ENCODE data around the gene FAM20A. TPM values are rescaled to one million over a fixed set of nuclear protein-coding genes. Genes with fewer than 3 reads are reported as not detected.

FAM20A gene
- total and polyA plus RNA-seq, 2 donors (not counting 1 experiment from before 2014, with no cell fraction given) = 0.96 to 14.9 TPM

DNA sequence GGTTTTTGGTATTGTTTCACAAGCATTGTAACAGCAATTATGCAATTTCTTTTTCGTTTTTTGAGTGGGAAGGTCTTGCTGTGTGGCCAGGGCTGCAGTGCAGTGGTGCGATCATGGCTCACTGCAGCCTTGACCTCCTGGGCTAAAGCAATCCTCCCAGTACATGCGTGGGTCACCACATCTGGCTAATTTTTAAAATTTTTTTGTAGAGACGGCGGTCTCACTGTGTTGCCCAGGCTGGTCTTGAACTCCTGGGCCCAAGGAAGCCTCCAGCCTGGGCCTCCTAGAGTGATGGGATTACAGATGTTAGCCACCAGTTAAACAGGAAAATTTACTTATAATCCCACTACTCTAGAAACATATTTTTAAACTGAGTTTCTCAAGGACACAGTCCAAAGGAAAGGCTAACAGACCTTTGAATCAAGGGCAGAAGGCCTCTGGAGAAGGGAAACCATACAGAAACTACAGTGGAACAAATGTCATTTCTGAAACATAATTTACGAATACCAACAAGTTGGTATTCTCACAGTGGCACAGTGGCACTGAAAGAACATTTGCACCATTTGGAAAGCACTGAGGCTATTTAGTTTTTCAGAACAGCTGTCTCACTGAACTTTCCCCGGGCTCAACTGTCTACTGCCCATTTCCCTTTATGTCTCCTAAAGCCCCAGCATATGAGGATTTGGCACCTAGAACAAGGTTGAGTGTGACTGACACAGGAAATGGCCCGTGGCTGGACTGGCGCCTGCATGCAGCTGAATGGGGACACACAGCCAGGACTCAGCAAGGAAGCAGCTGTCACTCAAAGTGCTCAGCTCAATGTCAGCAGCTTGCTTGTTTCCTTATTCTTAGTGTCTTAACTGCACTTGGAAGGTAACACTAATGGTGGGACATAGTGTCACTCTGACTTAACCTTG lies 91.8 kb downstream of the FAM20A start:
- DNase-seq (ENCODE audit: low read depth in 2 of 2) = no peak
- TF ChIP-seq, protein P1, sequence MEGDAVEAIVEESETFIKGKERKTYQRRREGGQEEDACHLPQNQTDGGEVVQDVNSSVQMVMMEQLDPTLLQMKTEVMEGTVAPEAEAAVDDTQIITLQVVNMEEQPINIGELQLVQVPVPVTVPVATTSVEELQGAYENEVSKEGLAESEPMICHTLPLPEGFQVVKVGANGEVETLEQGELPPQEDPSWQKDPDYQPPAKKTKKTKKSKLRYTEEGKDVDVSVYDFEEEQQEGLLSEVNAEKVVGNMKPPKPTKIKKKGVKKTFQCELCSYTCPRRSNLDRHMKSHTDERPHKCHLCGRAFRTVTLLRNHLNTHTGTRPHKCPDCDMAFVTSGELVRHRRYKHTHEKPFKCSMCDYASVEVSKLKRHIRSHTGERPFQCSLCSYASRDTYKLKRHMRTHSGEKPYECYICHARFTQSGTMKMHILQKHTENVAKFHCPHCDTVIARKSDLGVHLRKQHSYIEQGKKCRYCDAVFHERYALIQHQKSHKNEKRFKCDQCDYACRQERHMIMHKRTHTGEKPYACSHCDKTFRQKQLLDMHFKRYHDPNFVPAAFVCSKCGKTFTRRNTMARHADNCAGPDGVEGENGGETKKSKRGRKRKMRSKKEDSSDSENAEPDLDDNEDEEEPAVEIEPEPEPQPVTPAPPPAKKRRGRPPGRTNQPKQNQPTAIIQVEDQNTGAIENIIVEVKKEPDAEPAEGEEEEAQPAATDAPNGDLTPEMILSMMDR (conservative IDR thresholded peaks at IDR 0.05 in 1 of 2, IDR thresholded peaks at IDR 0.05 in 1 of 2; ENCODE audit: low read depth in 1 of 2, low read length in 2 of 2) = no peak
- no peak for TF ChIP-seq EZH2 (IDR thresholded peaks at IDR 0.05; ENCODE audit: low read length, missing control alignments)

DNA sequence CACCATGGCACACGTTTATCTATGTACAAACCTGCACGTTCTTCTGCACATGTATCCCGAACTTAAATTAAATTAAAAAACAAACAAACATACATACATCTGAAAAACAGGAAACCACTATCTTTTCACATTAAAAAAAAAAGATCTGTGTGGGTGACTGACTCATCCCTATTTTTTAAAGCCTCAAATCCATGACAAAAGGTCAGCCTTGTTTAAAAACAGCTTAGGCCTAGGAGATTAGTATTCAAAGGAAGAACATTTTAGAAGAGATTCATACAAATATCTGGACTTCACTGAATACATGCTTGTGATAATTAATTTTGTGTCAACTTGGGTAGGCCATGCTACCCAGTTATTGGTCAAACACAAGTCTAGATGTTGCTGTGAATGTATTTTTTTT lies 93.6 kb downstream of the FAM20A start:
- no peaks in the 10 kb centered on the region for H3K9me3 ChIP-seq (ENCODE audit: control insufficient read depth, insufficient read depth, low read depth, low read length)
- no peak overlapping the region for H3K4me3 ChIP-seq (replicated peaks in 1 of 4; ENCODE audit: control extremely low read depth in 1 of 4, insufficient read depth in 1 of 4, low read depth in 3 of 4, low read length in 4 of 4)
- H3K27ac ChIP-seq (ENCODE audit: insufficient read depth, low read length) = no peak overlapping the region
- peaks cover 3% of the 10 kb centered on the region for H3K79me2 ChIP-seq (ENCODE audit: control insufficient read depth, insufficient read depth, low read length)
- peaks cover 2% of the 10 kb centered on the region for H3K4me1 ChIP-seq (ENCODE audit: control insufficient read depth, extremely low read depth, insufficient read depth, low read length)
- no peak overlapping the region for H3K9ac ChIP-seq (ENCODE audit: insufficient read depth, low read length)
- no peaks in the 10 kb centered on the region for H3K27me3 ChIP-seq (ENCODE audit: control insufficient read depth, insufficient read depth, low read length)
- H3K36me3 ChIP-seq (ENCODE audit: control insufficient read depth, insufficient read depth, low read length) = no peaks in the 10 kb centered on the region
- H2AFZ ChIP-seq (ENCODE audit: low read length) = no peak overlapping the region
- H3K4me2 ChIP-seq (ENCODE audit: extremely low read depth, insufficient read depth, low read length) = no peak overlapping the region
- DNase-seq (ENCODE audit: low read depth in 2 of 2) = no peak
- TF ChIP-seq, protein P1 (conservative IDR thresholded peaks at IDR 0.05 in 1 of 2, IDR thresholded peaks at IDR 0.05 in 1 of 2; ENCODE audit: low read depth in 1 of 2, low read length in 2 of 2) = no peak
- TF ChIP-seq EZH2 (IDR thresholded peaks at IDR 0.05; ENCODE audit: low read length, missing control alignments) = no peak
- no peaks in the 10 kb centered on the region for H4K20me1 ChIP-seq (ENCODE audit: control insufficient read depth, extremely low read depth, insufficient read depth, low read length)

More for the DNA sequence above, 91.8 kb downstream of the FAM20A start:
- Histone ChIP-seq H3K27ac (ENCODE audit: insufficient read depth, low read length) (no peak overlapping the region), H2AFZ (ENCODE audit: low read length) (no peak overlapping the region), H4K20me1 (ENCODE audit: control insufficient read depth, extremely low read depth, insufficient read depth, low read length) (no peaks in the 10 kb centered on the region), H3K27me3 (ENCODE audit: control insufficient read depth, insufficient read depth, low read length) (no peaks in the 10 kb centered on the region), H3K4me2 (ENCODE audit: extremely low read depth, insufficient read depth, low read length) (no peak overlapping the region), H3K9me3 (ENCODE audit: control insufficient read depth, insufficient read depth, low read depth, low read length) (no peaks in the 10 kb centered on the region), H3K9ac (ENCODE audit: insufficient read depth, low read length) (no peak overlapping the region), H3K79me2 (ENCODE audit: control insufficient read depth, insufficient read depth, low read length) (peaks cover 21% of the 10 kb centered on the region), H3K4me3 (replicated peaks in 1 of 4; ENCODE audit: control extremely low read depth in 1 of 4, insufficient read depth in 1 of 4, low read depth in 3 of 4, low read length in 4 of 4) (no peak overlapping the region), H3K4me1 (ENCODE audit: control insufficient read depth, extremely low read depth, insufficient read depth, low read length) (peaks cover 2% of the 10 kb centered on the region), H3K36me3 (ENCODE audit: control insufficient read depth, insufficient read depth, low read length) (no peaks in the 10 kb centered on the region)

DNA sequence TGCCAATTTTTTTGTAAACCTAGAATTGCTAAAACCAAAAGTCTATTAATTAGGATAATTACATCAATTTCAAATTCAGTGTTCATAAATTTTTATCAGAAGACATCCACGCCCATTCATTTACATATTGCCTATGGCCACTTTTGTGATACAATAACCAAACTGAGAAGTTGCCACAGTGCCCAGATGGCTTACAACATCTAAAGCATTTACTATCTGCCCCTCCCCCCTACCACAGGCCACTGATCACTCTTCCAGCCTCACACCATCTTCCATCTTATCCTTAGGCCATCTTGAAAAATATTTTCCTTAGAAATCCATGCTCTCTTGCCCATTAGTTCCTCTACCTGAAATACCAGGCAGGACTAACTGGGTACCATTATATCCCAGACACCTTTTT lies 95.2 kb downstream of the FAM20A start:
- Histone ChIP-seq H3K4me1 (ENCODE audit: control insufficient read depth, extremely low read depth, insufficient read depth, low read length) (no peaks in the 10 kb centered on the region), H2AFZ (ENCODE audit: low read length) (no peak overlapping the region), H3K27me3 (ENCODE audit: control insufficient read depth, insufficient read depth, low read length) (no peaks in the 10 kb centered on the region), H3K9me3 (ENCODE audit: control insufficient read depth, insufficient read depth, low read depth, low read length) (no peaks in the 10 kb centered on the region), H3K79me2 (ENCODE audit: control insufficient read depth, insufficient read depth, low read length) (no peaks in the 10 kb centered on the region), H3K4me2 (ENCODE audit: extremely low read depth, insufficient read depth, low read length) (no peak overlapping the region), H3K27ac (ENCODE audit: insufficient read depth, low read length) (no peak overlapping the region), H3K4me3 (replicated peaks in 1 of 4; ENCODE audit: control extremely low read depth in 1 of 4, insufficient read depth in 1 of 4, low read depth in 3 of 4, low read length in 4 of 4) (no peak overlapping the region), H4K20me1 (ENCODE audit: control insufficient read depth, extremely low read depth, insufficient read depth, low read length) (no peaks in the 10 kb centered on the region), H3K9ac (ENCODE audit: insufficient read depth, low read length) (no peak overlapping the region), H3K36me3 (ENCODE audit: control insufficient read depth, insufficient read depth, low read length) (no peaks in the 10 kb centered on the region)
- no peak for TF ChIP-seq EZH2 (IDR thresholded peaks at IDR 0.05; ENCODE audit: low read length, missing control alignments)
- TF ChIP-seq, protein P1 (conservative IDR thresholded peaks at IDR 0.05 in 1 of 2, IDR thresholded peaks at IDR 0.05 in 1 of 2; ENCODE audit: low read depth in 1 of 2, low read length in 2 of 2) = no peak
- DNase-seq (ENCODE audit: low read depth in 2 of 2) = no peak

Data from fibroblast of lung (primary cell).